H1 (cell line): ENCODE data around the gene GRAMD4. TPM values are rescaled to one million over a fixed set of nuclear protein-coding genes. Genes with fewer than 3 reads are reported as not detected.

Experiments used
- CTCF ChIA-PET: fragments of 300-600 bp; sonication (Branson Sonifier 250); formaldehyde crosslinking; loops from one replicate; lab custom pipeline; 2021; ENCODE audit not compliant: partially characterized antibody; lab: Charles Lee
- POLR2A ChIA-PET: fragments of 300-600 bp; sonication (Branson Sonifier 250); formaldehyde crosslinking; loops from one replicate; lab custom pipeline; 2021; ENCODE audit warnings: inconsistent platforms; ENCODE audit not compliant: partially characterized antibody; lab: Charles Lee
- DNase-seq, 2 experiments: peaks; one replicate each; pipeline versions ENCODE4 v3.0.0 to v3.0.0-alpha.2; 2010 to 2022; ENCODE audit warnings: low spot score in 2 of 2, low read depth in 1 of 2, mixed read lengths in 1 of 2
- FAIRE-seq: peaks from 2 replicates; lab custom pipeline; 2011; peaks lifted over from hg19 to GRCh38; lab: Jason Lieb, UNC
- H2AFZ ChIP-seq: 2 replicates; pipeline ENCODE4 v1.8.1; 2012; ENCODE audit warnings: low read length, inconsistent platforms
- H2AK5ac ChIP-seq: 2 replicates; pipeline ENCODE4 v1.6.1; 2013; ENCODE audit warnings: low read depth, low read length
- H2BK120ac ChIP-seq: replicated peaks from 2 replicates; pipeline ENCODE3; 2013; ENCODE audit warnings: low read depth, low read length, inconsistent platforms
- H2BK12ac ChIP-seq: 2 replicates; pipeline ENCODE4 v1.6.1; 2013; ENCODE audit warnings: low read depth, low read length
- H2BK15ac ChIP-seq: 2 replicates; pipeline ENCODE4 v1.6.1; 2013; ENCODE audit warnings: low read length
- H2BK20ac ChIP-seq: 2 replicates; pipeline ENCODE4 v1.6.1; 2013; ENCODE audit warnings: low read length
- H2BK5ac ChIP-seq: 2 replicates; pipeline ENCODE4 v1.6.1; 2013; ENCODE audit warnings: low read depth, low read length
- H3K14ac ChIP-seq: 2 replicates; pipeline ENCODE4 v1.6.1; 2013; ENCODE audit warnings: inconsistent platforms; ENCODE audit not compliant: insufficient read length
- H3K18ac ChIP-seq: 2 replicates; pipeline ENCODE4 v1.6.1; 2013; ENCODE audit warnings: low read length; ENCODE audit errors: extremely low read depth
- H3K23ac ChIP-seq: 2 replicates; pipeline ENCODE4 v1.6.1; 2013; ENCODE audit warnings: inconsistent platforms; ENCODE audit not compliant: insufficient read length
- H3K23me2 ChIP-seq: 2 replicates; pipeline ENCODE4 v1.6.1; 2013; ENCODE audit warnings: low read depth, low read length
- H3K27ac ChIP-seq: 2 replicates; pipeline ENCODE4 v1.6.1; 2011; ENCODE audit warnings: low read depth, low read length, inconsistent platforms
- H3K27me3 ChIP-seq, 4 experiments: replicated peaks in 1 of 4; 1 replicate in 1 of 4; 2 replicates in 3 of 4; pipeline versions ENCODE4 v1.6.1 to v1.8.1; 2011 to 2013; ENCODE audit warnings: low read length in 3 of 4, mild to moderate bottlenecking in 3 of 4, inconsistent platforms in 2 of 4, mixed read lengths in 2 of 4, moderate library complexity in 1 of 4; ENCODE audit not compliant: control insufficient read depth in 3 of 4, insufficient read depth in 3 of 4; ENCODE audit errors: extremely low read depth in 1 of 4
- H3K36me3 ChIP-seq, 4 experiments: 2 replicates each; pipeline versions ENCODE4 v1.6.1 to v1.8.1; 2011 to 2013; ENCODE audit warnings: mild to moderate bottlenecking in 4 of 4, low read length in 3 of 4, moderate library complexity in 2 of 4, control low read depth in 1 of 4, inconsistent platforms in 1 of 4; ENCODE audit not compliant: insufficient read depth in 4 of 4, control insufficient read depth in 2 of 4
- H3K4ac ChIP-seq: replicated peaks from 2 replicates; pipeline ENCODE3; 2013; ENCODE audit warnings: low read length, low read depth, mixed read lengths, inconsistent platforms; ENCODE audit not compliant: insufficient read length
- H3K4me1 ChIP-seq, 4 experiments: replicated peaks in 1 of 4; 1 replicate in 1 of 4; 2 replicates in 3 of 4; pipeline versions ENCODE4 v1.6.1 to v1.8.1; 2011 to 2013; ENCODE audit warnings: low read length in 3 of 4, inconsistent platforms in 2 of 4, mixed read lengths in 1 of 4; ENCODE audit not compliant: insufficient read depth in 4 of 4, control insufficient read depth in 3 of 4
- H3K4me2 ChIP-seq, 2 experiments: 2 replicates each; pipeline versions ENCODE4 v1.6.1 to v1.8.1; 2011 to 2013; ENCODE audit warnings: low read depth in 2 of 2, low read length in 2 of 2, control low read depth in 1 of 2, inconsistent platforms in 1 of 2, mild to moderate bottlenecking in 1 of 2; ENCODE audit not compliant: insufficient read depth in 1 of 2
- H3K4me3 ChIP-seq, 4 experiments: fragments of 200-600, 300-600 bp in 1 of 4; sonication (generic), shearing (Covaris generic), sonication (Bioruptor Twin) in 1 of 4; 2 replicates each; pipeline versions ENCODE4 v1.5.1 to v1.8.1; 2011 to 2016; ENCODE audit warnings: low read length in 4 of 4, low read depth in 3 of 4, control low read depth in 2 of 4, inconsistent platforms in 2 of 4, mild to moderate bottlenecking in 2 of 4, mixed read lengths in 1 of 4, moderate library complexity in 1 of 4; ENCODE audit not compliant: insufficient read depth in 2 of 4; ENCODE audit errors: extremely low read depth in 1 of 4
- H3K56ac ChIP-seq: replicated peaks from 2 replicates; pipeline ENCODE3; 2013; ENCODE audit warnings: low read depth, mild to moderate bottlenecking, mixed read lengths, low read length, inconsistent platforms; ENCODE audit not compliant: insufficient read length
- H3K79me1 ChIP-seq: 2 replicates; pipeline ENCODE4 v1.6.1; 2013; ENCODE audit warnings: low read depth, low read length, control low read depth
- H3K79me2 ChIP-seq, 2 experiments: 2 replicates each; pipeline versions ENCODE4 v1.6.1 to v1.8.1; 2012 to 2013; ENCODE audit warnings: low read length in 2 of 2, mild to moderate bottlenecking in 2 of 2, inconsistent platforms in 1 of 2; ENCODE audit not compliant: insufficient read depth in 2 of 2, control insufficient read depth in 1 of 2
- H3K9ac ChIP-seq, 4 experiments: replicated peaks in 1 of 4; 1 replicate in 1 of 4; 2 replicates in 3 of 4; pipeline versions ENCODE4 v1.6.1 to v1.8.1; 2011 to 2013; ENCODE audit warnings: low read depth in 3 of 4, low read length in 3 of 4, control low read depth in 2 of 4, mild to moderate bottlenecking in 2 of 4, moderate library complexity in 2 of 4, inconsistent platforms in 1 of 4; ENCODE audit errors: extremely low read depth in 1 of 4
- H3K9me3 ChIP-seq, 2 experiments: 2 replicates each; pipeline versions ENCODE4 v1.6.1 to v1.8.1; 2012 to 2013; ENCODE audit warnings: mild to moderate bottlenecking in 2 of 2, moderate library complexity in 2 of 2, control low read depth in 1 of 2, inconsistent platforms in 1 of 2, low read depth in 1 of 2, low read length in 1 of 2, mixed read lengths in 1 of 2; ENCODE audit not compliant: insufficient read depth in 2 of 2
- H4K20me1 ChIP-seq, 2 experiments: replicated peaks in 1 of 2; 2 replicates each; pipeline versions ENCODE3 to v1.8.1; 2011 to 2013; ENCODE audit warnings: inconsistent platforms in 2 of 2, low read length in 2 of 2, mild to moderate bottlenecking in 1 of 2; ENCODE audit not compliant: insufficient read depth in 2 of 2, control insufficient read depth in 1 of 2
- H4K5ac ChIP-seq: 2 replicates; pipeline ENCODE4 v1.6.1; 2013; ENCODE audit warnings: low read length, low read depth, mixed read lengths, inconsistent platforms; ENCODE audit not compliant: insufficient read length
- H4K8ac ChIP-seq: 2 replicates; pipeline ENCODE4 v1.8.0; 2013; ENCODE audit warnings: mild to moderate bottlenecking, moderate library complexity, low read length, inconsistent platforms; ENCODE audit not compliant: insufficient read depth; ENCODE audit errors: extremely low read depth
- H4K91ac ChIP-seq: replicated peaks from 2 replicates; pipeline ENCODE3; 2013; ENCODE audit warnings: low read length, mixed read lengths, inconsistent platforms; ENCODE audit not compliant: insufficient read length
- ATF2 ChIP-seq: IDR thresholded peaks from 2 replicates; pipeline ENCODE4 v1.6.1; 2012; ENCODE audit warnings: low read length, inconsistent platforms
- BACH1 ChIP-seq: IDR thresholded peaks from 2 replicates; pipeline ENCODE4 v1.6.1; 2012; ENCODE audit warnings: low read length, improper control_type of control experiment
- CEBPB ChIP-seq: IDR thresholded peaks from 2 replicates; pipeline ENCODE4 v1.6.1; 2012; ENCODE audit warnings: low read depth, low read length
- CHD1 ChIP-seq: IDR thresholded peaks from 2 replicates; pipeline ENCODE4 v1.6.1; 2012; ENCODE audit warnings: low read depth, low read length, improper control_type of control experiment
- HDAC2 ChIP-seq, 2 experiments: fragments of 300-600 bp in 1 of 2; sonication (generic) in 1 of 2; IDR thresholded peaks; 2 replicates each; pipeline ENCODE4 v1.6.1; 2011 to 2012; ENCODE audit warnings: low read depth in 2 of 2, low read length in 2 of 2, mild to moderate bottlenecking in 2 of 2, moderate library complexity in 2 of 2, borderline replicate concordance in 1 of 2, inconsistent platforms in 1 of 2
- JUN ChIP-seq: IDR thresholded peaks from 2 replicates; pipeline ENCODE4 v1.6.1; 2011; ENCODE audit warnings: low read depth, mild to moderate bottlenecking, improper control_type of control experiment, low read length
- KDM4A ChIP-seq: IDR thresholded peaks from one replicate; pipeline ENCODE4 v1.7.1; 2012; ENCODE audit warnings: low read depth, mild to moderate bottlenecking, moderate library complexity, low read length, inconsistent platforms; ENCODE audit not compliant: severe bottlenecking
- NANOG ChIP-seq: IDR thresholded peaks from 2 replicates; pipeline ENCODE4 v1.6.1; 2011; ENCODE audit warnings: low read length, low read depth, mild to moderate bottlenecking, inconsistent platforms; ENCODE audit not compliant: insufficient read depth, poor library complexity, severe bottlenecking
- RBBP5 ChIP-seq: IDR thresholded peaks from 2 replicates; pipeline ENCODE4 v1.7.1; 2012; ENCODE audit warnings: low read depth, mild to moderate bottlenecking, inconsistent platforms, low read length, moderate library complexity, borderline replicate concordance
- SIX5 ChIP-seq: IDR thresholded peaks from 2 replicates; pipeline ENCODE4 v1.6.1; 2011; ENCODE audit warnings: mild to moderate bottlenecking, low read depth, low read length
- SP4 ChIP-seq: IDR thresholded peaks from 2 replicates; pipeline ENCODE4 v1.6.1; 2012; ENCODE audit warnings: low read length, inconsistent platforms
- SUZ12 ChIP-seq: fragments of 200-600 bp; sonication (generic); IDR thresholded peaks from 2 replicates; pipeline ENCODE4 v1.6.1; 2012; ENCODE audit warnings: mild to moderate bottlenecking, inconsistent platforms, low read length, moderate library complexity, mixed read lengths
- WGBS, 2 experiments: shearing (Covaris generic) in 1 of 2; methylation state at CpG; one replicate each; pipeline versions ENCODE4 v1.1.6 to v1.1.7; 2013 to 2015; ENCODE audit warnings: low lambda C conversion rate in 2 of 2, mixed read lengths in 2 of 2, inconsistent platforms in 1 of 2, low coverage in 1 of 2, missing lambda C conversion rate in 1 of 2; ENCODE audit not compliant: insufficient replicate concordance in 2 of 2, insufficient coverage in 1 of 2, insufficient read length in 1 of 2; ENCODE audit errors: extremely low coverage in 1 of 2, missing lambda C conversion rate in 1 of 2; 5-methylcytosine and 5-hydroxymethylcytosine counted together
- polyA plus RNA-seq, 7 experiments: library from polyadenylated mRNA; depleted of rRNA in 3 of 7; stranded (reverse) in 5 of 7; unstranded in 2 of 7; fragments of >200 nt in 5 of 7; fragments of 200-250 nt in 2 of 7; gene quantifications; 1 replicate in 5 of 7; 2 replicates in 1 of 7; 4 replicates in 1 of 7; pipeline versions ENCODE4 v1.2.1 to v1.2.3, GENCODE V29; 2011 to 2013; ENCODE audit warnings: missing spikeins in 2 of 7, mixed read lengths in 2 of 7
- total RNA-seq: library from RNA; stranded (reverse); fragmentation: NEBNext Ultra II Directional; extraction: Animal tissue kit (Norgen Biotek cat#: 25700); gene quantifications from 2 replicates; pipeline ENCODE4 v1.2.1, GENCODE V29; 2021

The GRAMD4 gene
- total and polyA plus RNA-seq, 2 of the 8 experiments (the other 6 are each of a cell fraction or from before 2014, with no cell fraction given) = 7.9 to 25.6 TPM

GRCh38 chr22:46613606-46614021 lies 6.6 kb upstream of the GRAMD4 start:
- H3K36me3 ChIP-seq = no peaks in the 10 kb centered on the region
- H3K56ac ChIP-seq = no peak overlapping the region
- no peak overlapping the region for H4K5ac ChIP-seq
- no peak overlapping the region for H3K27ac ChIP-seq
- H3K23ac ChIP-seq = no peak overlapping the region
- no peaks in the 10 kb centered on the region for H3K23me2 ChIP-seq
- no peak overlapping the region for H2BK15ac ChIP-seq
- H4K91ac ChIP-seq = no peak overlapping the region
- no peak overlapping the region for H3K4me3 ChIP-seq
- POLR2A ChIA-PET = no interaction called here
- 0 out of 2 replicates have a peak, but pooled peaks cover 2% of the 10 kb centered on the region for H3K79me1 ChIP-seq
- H2BK5ac ChIP-seq = 0 out of 2 replicates have a peak overlapping the region, but pooled peaks have one; percentile 54
- no peak overlapping the region for H4K8ac ChIP-seq
- FAIRE-seq = no peak
- CTCF ChIA-PET = interaction anchor here (0.5 to 3.2 kb wide), 3 partner anchors 10 to 50 kb away, joined by 3 to 10 read pairs (median 3); no protein-coding TSS in a partner anchor
- no peak overlapping the region for H2AK5ac ChIP-seq
- no peak overlapping the region for H2AFZ ChIP-seq
- H3K4ac ChIP-seq = no peak overlapping the region
- H2BK120ac ChIP-seq = no peak overlapping the region
- no peak overlapping the region for H3K9ac ChIP-seq
- no peak overlapping the region for H3K14ac ChIP-seq
- H3K18ac ChIP-seq = no peak overlapping the region
- 79% methylated on average over 13 of the region's 13 CpGs; no CpG with 5 or more reads in 1 of the 2 experiments for WGBS, 2 experiments
- H4K20me1 ChIP-seq = peaks cover 0 to 2% of the 10 kb centered on the region in 2 experiments
- no peak overlapping the region for H2BK12ac ChIP-seq
- no peak overlapping the region for H3K4me2 ChIP-seq
- peaks cover 0 to 15% (median 3%) of the 10 kb centered on the region in 4 experiments; a peak in 4 of 7 replicates for H3K4me1 ChIP-seq
- H3K27me3 ChIP-seq = no peaks in the 10 kb centered on the region
- no peaks in the 10 kb centered on the region; a peak in 1 of 4 replicates for H3K9me3 ChIP-seq
- DNase-seq = no peak
- H2BK20ac ChIP-seq = no peak overlapping the region
- H3K79me2 ChIP-seq = peaks cover 0 to 5% of the 10 kb centered on the region in 2 experiments; a peak in 1 of 4 replicates
- TF ChIP-seq BACH1 (no peak), CEBPB (no peak), SIX5 (no peak), SUZ12 (no peak), CHD1 (no peak), JUN (no peak), NANOG (no peak), RBBP5 (no peak), SP4 (no peak), KDM4A (no peak), ATF2 (no peak), HDAC2 (IDR thresholded peaks at IDR 0.05; ENCODE audit: borderline replicate concordance in 1 of 2, low read depth in 2 of 2, low read length in 2 of 2) (no peak)
